Measurements from ENCODE around the gene CFTR. TPM values are rescaled to one million over a fixed set of nuclear protein-coding genes. Genes with fewer than 3 reads are reported as not detected.

The CFTR gene
- total RNA-seq, 2 donors from 2014 or later: 251 to 329 TPM

GRCh38 chr7:117692338-117692737, 212.5 kb downstream of the CFTR start:
- H3K4me1 ChIP-seq: no peaks in the 10 kb centered on the region
- no peak overlapping the region for H3K4me3 ChIP-seq
- H3K27me3 ChIP-seq: no peaks in the 10 kb centered on the region
- 92 to 93% methylated on average over 7 of the region's 7 CpGs for WGBS, 2 donors
- no peaks in the 10 kb centered on the region for H3K36me3 ChIP-seq (replicated peaks in 1 of 2; ENCODE audit: insufficient read depth in 1 of 2, low read depth in 2 of 2)
- intact Hi-C loops (cut with DNase I): no loop called here
- ATAC-seq (no peak), DNase-seq (no peak)
- H3K27ac ChIP-seq: no peak overlapping the region
- no peak for TF ChIP-seq POLR2A (IDR thresholded peaks at IDR 0.05)
- TF ChIP-seq, protein P1, sequence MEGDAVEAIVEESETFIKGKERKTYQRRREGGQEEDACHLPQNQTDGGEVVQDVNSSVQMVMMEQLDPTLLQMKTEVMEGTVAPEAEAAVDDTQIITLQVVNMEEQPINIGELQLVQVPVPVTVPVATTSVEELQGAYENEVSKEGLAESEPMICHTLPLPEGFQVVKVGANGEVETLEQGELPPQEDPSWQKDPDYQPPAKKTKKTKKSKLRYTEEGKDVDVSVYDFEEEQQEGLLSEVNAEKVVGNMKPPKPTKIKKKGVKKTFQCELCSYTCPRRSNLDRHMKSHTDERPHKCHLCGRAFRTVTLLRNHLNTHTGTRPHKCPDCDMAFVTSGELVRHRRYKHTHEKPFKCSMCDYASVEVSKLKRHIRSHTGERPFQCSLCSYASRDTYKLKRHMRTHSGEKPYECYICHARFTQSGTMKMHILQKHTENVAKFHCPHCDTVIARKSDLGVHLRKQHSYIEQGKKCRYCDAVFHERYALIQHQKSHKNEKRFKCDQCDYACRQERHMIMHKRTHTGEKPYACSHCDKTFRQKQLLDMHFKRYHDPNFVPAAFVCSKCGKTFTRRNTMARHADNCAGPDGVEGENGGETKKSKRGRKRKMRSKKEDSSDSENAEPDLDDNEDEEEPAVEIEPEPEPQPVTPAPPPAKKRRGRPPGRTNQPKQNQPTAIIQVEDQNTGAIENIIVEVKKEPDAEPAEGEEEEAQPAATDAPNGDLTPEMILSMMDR (IDR thresholded peaks at IDR 0.05): no peak
- H3K9me3 ChIP-seq: no peaks in the 10 kb centered on the region

- H3K4me1 ChIP-seq: no peaks in the 10 kb centered on the region
- no peak for DNase-seq
- H3K27me3 ChIP-seq: no peaks in the 10 kb centered on the region
- no peak for TF ChIP-seq POLR2A (IDR thresholded peaks at IDR 0.05)
- TF ChIP-seq, protein P1 (IDR thresholded peaks at IDR 0.05): no peak
- intact Hi-C loops (cut with DNase I): no loop called here
- no peaks in the 10 kb centered on the region for H3K36me3 ChIP-seq (replicated peaks in 1 of 2; ENCODE audit: insufficient read depth in 1 of 2, low read depth in 2 of 2)
- 46 to 51% methylated on average over 2 of the region's 2 CpGs for WGBS, 2 donors
- ATAC-seq: no peak
- no peak overlapping the region for H3K4me3 ChIP-seq
- no peak overlapping the region for H3K27ac ChIP-seq
- no peaks in the 10 kb centered on the region for H3K9me3 ChIP-seq
These were observed 218.2 kb downstream of the CFTR start for GRCh38 chr7:117698018-117698417.

DNA sequence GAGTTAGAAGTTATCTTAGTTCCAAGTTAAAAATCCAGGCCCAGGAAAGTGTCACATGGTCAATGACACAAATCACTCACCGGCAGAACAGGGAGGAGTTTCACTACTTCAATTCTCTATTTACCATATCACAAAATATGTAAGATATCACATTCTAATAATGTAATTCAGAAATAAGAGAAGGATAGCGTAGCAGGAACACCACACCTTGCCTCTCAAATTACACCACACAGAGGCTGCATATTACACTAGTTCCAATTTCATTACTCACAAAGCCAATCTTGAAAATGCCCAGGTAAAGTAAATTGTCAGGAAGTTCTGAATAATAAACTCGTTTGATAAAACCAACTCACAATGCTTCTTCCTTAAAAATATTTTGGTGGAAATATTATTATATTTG, 224.2 kb downstream of the CFTR start:
- Histone ChIP-seq H3K27ac (no peak overlapping the region), H3K36me3 (replicated peaks in 1 of 2; ENCODE audit: insufficient read depth in 1 of 2, low read depth in 2 of 2) (no peaks in the 10 kb centered on the region), H3K9me3 (no peaks in the 10 kb centered on the region), H3K27me3 (no peaks in the 10 kb centered on the region), H3K4me1 (no peaks in the 10 kb centered on the region), H3K4me3 (no peak overlapping the region)
- WGBS, 2 donors: 65 to 67% methylated on average over 3 of the region's 3 CpGs
- ATAC-seq (no peak), DNase-seq (no peak)
- intact Hi-C loops (cut with DNase I): no loop called here
- TF ChIP-seq, protein P1 (IDR thresholded peaks at IDR 0.05): no peak
- no peak for TF ChIP-seq POLR2A (IDR thresholded peaks at IDR 0.05)

- DNase-seq (no peak), ATAC-seq (no peak)
These were observed 225.8 kb downstream of the CFTR start for GRCh38 chr7:117705630-117706029.

DNA sequence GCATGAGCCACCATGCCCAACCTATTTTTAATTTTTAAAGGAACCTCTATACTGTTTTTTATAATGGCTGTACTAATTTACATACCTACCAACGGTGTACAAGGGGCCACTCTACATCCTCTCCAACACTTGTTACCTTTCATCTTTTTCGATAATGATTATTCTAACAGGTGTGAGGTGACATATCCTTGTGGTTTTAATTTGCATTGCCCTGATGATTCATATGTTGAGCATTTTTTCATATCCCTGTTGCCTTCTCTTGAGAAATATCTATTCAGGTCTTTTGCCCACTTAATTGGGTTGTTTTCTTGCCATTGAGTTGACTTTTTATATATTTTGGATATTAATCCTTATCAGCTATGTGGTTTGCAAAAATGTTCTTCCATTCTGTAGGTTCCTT, 226.4 kb downstream of the CFTR start:
- WGBS, 2 donors: 68 to 75% methylated on average over 2 of the region's 2 CpGs
- H3K36me3 ChIP-seq (replicated peaks in 1 of 2; ENCODE audit: insufficient read depth in 1 of 2, low read depth in 2 of 2): no peaks in the 10 kb centered on the region
- no peak overlapping the region for H3K4me3 ChIP-seq
- intact Hi-C loops (cut with DNase I): no loop called here
- no peaks in the 10 kb centered on the region for H3K9me3 ChIP-seq
- no peaks in the 10 kb centered on the region for H3K4me1 ChIP-seq
- TF ChIP-seq, protein P1 (IDR thresholded peaks at IDR 0.05): no peak
- no peak for TF ChIP-seq POLR2A (IDR thresholded peaks at IDR 0.05)
- no peaks in the 10 kb centered on the region for H3K27me3 ChIP-seq
- no peak for ATAC-seq
- no peak overlapping the region for H3K27ac ChIP-seq
- DNase-seq: no peak

More at GRCh38 chr7:117705630-117706029, 225.8 kb downstream of the CFTR start:
- Histone ChIP-seq H3K9me3 (no peaks in the 10 kb centered on the region), H3K4me3 (no peak overlapping the region), H3K4me1 (no peaks in the 10 kb centered on the region), H3K36me3 (replicated peaks in 1 of 2; ENCODE audit: insufficient read depth in 1 of 2, low read depth in 2 of 2) (no peaks in the 10 kb centered on the region), H3K27me3 (no peaks in the 10 kb centered on the region), H3K27ac (no peak overlapping the region)
- WGBS, 2 donors: 73 to 82% methylated on average over 4 of the region's 4 CpGs
- no peak for TF ChIP-seq POLR2A (IDR thresholded peaks at IDR 0.05)
- TF ChIP-seq, protein P1 (IDR thresholded peaks at IDR 0.05): no peak
- intact Hi-C loops (cut with DNase I): no loop called here

All from body of pancreas (tissue), 4 donors.